Measurements from ENCODE around the gene P2RY6.

- TF ChIP-seq CTCF (conservative IDR thresholded peaks at IDR 0.05; ENCODE audit: low read depth, low read length) (no peak), RAD21 (IDR thresholded peaks at IDR 0.05; ENCODE audit: low read length) (no peak), POLR2A (IDR thresholded peaks at IDR 0.05; ENCODE audit: low read depth, low read length) (no peak), SMC3 (IDR thresholded peaks at IDR 0.05; ENCODE audit: low read depth, low read length) (no peak), USF2 (IDR thresholded peaks at IDR 0.05; ENCODE audit: low read depth, low read length) (no peak), CEBPB (IDR thresholded peaks at IDR 0.05; ENCODE audit: low read depth, low read length) (no peak), BHLHE40 (IDR thresholded peaks at IDR 0.05; ENCODE audit: low read depth, low read length) (no peak), FOS (IDR thresholded peaks at IDR 0.05; ENCODE audit: low read depth, low read length) (no peak), ELK1 (IDR thresholded peaks at IDR 0.05; ENCODE audit: borderline replicate concordance, low read depth, low read length) (no peak), RFX5 (IDR thresholded peaks at IDR 0.05; ENCODE audit: low read depth, low read length) (no peak), MXI1 (IDR thresholded peaks at IDR 0.05; ENCODE audit: borderline replicate concordance, low read depth, low read length) (no peak), NFE2L2 (IDR thresholded peaks at IDR 0.05; ENCODE audit: low read depth, low read length) (no peak)
Observed at GRCh38 chr11:73274722-73275380, 2.7 kb downstream of the P2RY6 start.

Measured in IMR-90 (cell line).